MCF 10A (cell line): ENCODE measurements around the gene CCDC106. TPM values are rescaled to one million over a fixed set of nuclear protein-coding genes. Genes with fewer than 3 reads are reported as not detected.

Experiments used
- Bru-seq: library from RNA; stranded (reverse); fragments of 400-500 nt; gene quantifications from one replicate; lab custom pipeline; 2021; lab: Mats Ljungman, UMichigan
- BruChase-seq, 2 experiments: library from RNA; stranded (reverse); fragments of 400-500 nt; gene quantifications; one replicate each; lab custom pipeline; 2021; lab: Mats Ljungman, UMichigan
- BruUV-seq: library from RNA; stranded (reverse); fragments of 400-500 nt; replicated peaks from 2 replicates; lab custom pipeline; 2021; lab: Mats Ljungman, UMichigan
- CTCF ChIA-PET: fragments of 300-600 bp; sonication (Branson Sonifier 250); formaldehyde crosslinking; extraction: SDS; loops from one replicate; lab custom pipeline; 2021; ENCODE audit warnings: antibody characterized with exemption, inconsistent platforms; lab: Yijun Ruan, JAX
- POLR2A ChIA-PET: fragments of 300-600, 350-650 bp; sonication (Branson Sonifier 250); formaldehyde crosslinking; extraction: SDS; loops from one replicate; lab custom pipeline; 2020; ENCODE audit warnings: antibody characterized with exemption, inconsistent platforms; lab: Yijun Ruan, JAX
- DNase-seq: peaks from one replicate; pipeline ENCODE4 v3.0.0-alpha.2; 2018; ENCODE audit not compliant: unreplicated experiment
- H3K27ac Mint-ChIP-seq: one replicate; pipeline ENCODE4 v1.8.0; 2022; ENCODE audit warnings: mild to moderate bottlenecking, low read depth, mixed read lengths; ENCODE audit not compliant: unreplicated experiment
- H3K27me3 Mint-ChIP-seq: one replicate; pipeline ENCODE4 v1.8.0; 2022; ENCODE audit warnings: mixed read lengths; ENCODE audit not compliant: insufficient read depth, unreplicated experiment
- H3K36me3 Mint-ChIP-seq: one replicate; pipeline ENCODE4 v1.8.0; 2022; ENCODE audit warnings: mild to moderate bottlenecking, moderate library complexity, mixed read lengths; ENCODE audit not compliant: insufficient read depth, unreplicated experiment
- H3K4me1 Mint-ChIP-seq: one replicate; pipeline ENCODE4 v1.8.0; 2022; ENCODE audit warnings: mixed read lengths; ENCODE audit not compliant: insufficient read depth, unreplicated experiment
- H3K4me3 Mint-ChIP-seq: one replicate; pipeline ENCODE4 v1.8.0; 2022; ENCODE audit warnings: mild to moderate bottlenecking, moderate library complexity, mixed read lengths; ENCODE audit not compliant: unreplicated experiment
- H3K9me3 Mint-ChIP-seq: one replicate; pipeline ENCODE4 v1.8.0; 2022; ENCODE audit warnings: mixed read lengths; ENCODE audit not compliant: unreplicated experiment
- intact Hi-C: fragments of 100-400 bp; cut with micrococcal nuclease; formaldehyde crosslinking; loops from 2 replicates; pipeline ENCODE4 v1.14.1; 2022
- long read RNA-seq: library from polyadenylated mRNA; stranded (forward); transcript quantifications from one replicate; pipeline ENCODE4 v2.0.0, GENCODE V29; 2022
- total RNA-seq: library from RNA; stranded (reverse); gene quantifications from 2 replicates; pipeline ENCODE4 v1.2.3, GENCODE V29; 2022
- TF ChIP-seq, protein P1 (sequence below): fragments of 200-600 bp; IDR thresholded peaks from one replicate; pipeline ENCODE4 v1.8.0; 2022; ENCODE audit warnings: antibody characterized with exemption, mild to moderate bottlenecking; ENCODE audit not compliant: unreplicated experiment

CCDC106 gene
- 2.3 and 2.5 TPM in 2 replicates for total RNA-seq
- Bru-seq, nascent RNA: percentile 21 among the genes with signal in this experiment
- BruChase-seq, experiment 1, labeled RNA remaining after a 6-hour chase: percentile 38 among the genes with signal in this experiment
- percentile 37 among the genes with signal in this experiment for BruChase-seq, experiment 2, labeled RNA remaining after a 2-hour chase
- long read RNA-seq, partial matches to known transcripts: 0 of 1 reads
- long read RNA-seq, other reads (novel, unspliced or antisense): 0 of 1 reads

DNA sequence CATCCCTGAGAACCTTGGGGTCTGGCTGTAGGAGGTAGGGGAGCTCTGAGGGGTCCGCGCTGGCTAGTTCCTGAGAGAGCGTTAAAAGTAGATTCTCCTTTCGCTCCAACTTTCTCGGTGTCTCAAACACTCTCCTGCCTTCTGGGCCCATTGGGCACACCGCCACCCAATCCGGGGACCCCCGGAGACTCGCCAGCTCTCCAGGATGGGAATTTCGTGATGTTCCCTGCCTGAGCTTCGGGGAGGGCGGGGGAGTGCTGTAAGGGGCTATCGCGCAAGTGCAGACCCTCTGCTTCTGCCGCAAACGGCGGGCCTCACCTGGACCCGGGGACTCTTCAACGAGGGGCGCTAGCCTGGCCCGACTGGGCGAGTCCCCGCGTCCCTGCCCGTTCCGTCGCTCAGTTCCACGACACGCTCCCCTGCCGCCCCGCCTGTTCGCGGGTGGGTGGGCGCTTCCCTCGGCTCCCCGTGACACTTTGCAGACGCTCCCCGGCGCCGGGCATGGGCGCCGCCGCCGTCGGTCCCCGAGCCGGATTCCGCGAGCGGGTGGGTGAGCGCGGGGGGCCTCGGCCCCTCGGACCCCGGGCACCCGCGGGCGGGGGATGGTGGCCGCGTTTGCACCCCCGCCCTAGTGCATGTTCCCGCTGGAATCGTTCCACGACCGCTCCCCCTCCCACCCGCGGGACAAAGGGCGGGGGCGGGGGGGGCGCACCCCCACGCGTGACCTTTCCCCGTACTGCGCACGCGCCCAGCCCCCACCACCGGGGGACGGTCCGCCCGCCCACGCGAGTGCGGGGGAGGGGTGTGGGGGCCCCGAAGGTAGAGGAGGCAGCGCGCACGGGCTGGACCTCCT is at the start of gene CCDC106:
Gene CCDC106, plus strand, starts transcription at position 481 of the 853 bp plus-strand sequence. CDS start 835 bp downstream, outside the sequence.
- Mint-ChIP-seq H3K9me3 (no peaks in the 10 kb centered on the region), H3K27me3 (no peaks in the 10 kb centered on the region), H3K4me1 (peaks cover 12% of the 10 kb centered on the region), H3K27ac (no peak within 1 kb of the TSS), H3K4me3 (peak within 1 kb of the TSS; percentile 60), H3K36me3 (peaks cover 48% of the 10 kb centered on the region)
- DNase-seq: no peak
- no TSS peak for BruUV-seq
- intact Hi-C loops: no loop called here
- ChIA-PET POLR2A (interaction anchor here (0.6 to 1.8 kb wide), 9 partner anchors 9 to 1459 kb away, joined by 3 to 7 read pairs (median 3); partner anchors contain the start of genes MBOAT7 and UBE2S), CTCF (interaction anchor here (0.6 to 3.6 kb wide), 7 partner anchors 9 to 1111 kb away, joined by 3 to 25 read pairs (median 4); no protein-coding TSS in a partner anchor)
- TF ChIP-seq, protein P1, sequence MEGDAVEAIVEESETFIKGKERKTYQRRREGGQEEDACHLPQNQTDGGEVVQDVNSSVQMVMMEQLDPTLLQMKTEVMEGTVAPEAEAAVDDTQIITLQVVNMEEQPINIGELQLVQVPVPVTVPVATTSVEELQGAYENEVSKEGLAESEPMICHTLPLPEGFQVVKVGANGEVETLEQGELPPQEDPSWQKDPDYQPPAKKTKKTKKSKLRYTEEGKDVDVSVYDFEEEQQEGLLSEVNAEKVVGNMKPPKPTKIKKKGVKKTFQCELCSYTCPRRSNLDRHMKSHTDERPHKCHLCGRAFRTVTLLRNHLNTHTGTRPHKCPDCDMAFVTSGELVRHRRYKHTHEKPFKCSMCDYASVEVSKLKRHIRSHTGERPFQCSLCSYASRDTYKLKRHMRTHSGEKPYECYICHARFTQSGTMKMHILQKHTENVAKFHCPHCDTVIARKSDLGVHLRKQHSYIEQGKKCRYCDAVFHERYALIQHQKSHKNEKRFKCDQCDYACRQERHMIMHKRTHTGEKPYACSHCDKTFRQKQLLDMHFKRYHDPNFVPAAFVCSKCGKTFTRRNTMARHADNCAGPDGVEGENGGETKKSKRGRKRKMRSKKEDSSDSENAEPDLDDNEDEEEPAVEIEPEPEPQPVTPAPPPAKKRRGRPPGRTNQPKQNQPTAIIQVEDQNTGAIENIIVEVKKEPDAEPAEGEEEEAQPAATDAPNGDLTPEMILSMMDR: no peak

DNA sequence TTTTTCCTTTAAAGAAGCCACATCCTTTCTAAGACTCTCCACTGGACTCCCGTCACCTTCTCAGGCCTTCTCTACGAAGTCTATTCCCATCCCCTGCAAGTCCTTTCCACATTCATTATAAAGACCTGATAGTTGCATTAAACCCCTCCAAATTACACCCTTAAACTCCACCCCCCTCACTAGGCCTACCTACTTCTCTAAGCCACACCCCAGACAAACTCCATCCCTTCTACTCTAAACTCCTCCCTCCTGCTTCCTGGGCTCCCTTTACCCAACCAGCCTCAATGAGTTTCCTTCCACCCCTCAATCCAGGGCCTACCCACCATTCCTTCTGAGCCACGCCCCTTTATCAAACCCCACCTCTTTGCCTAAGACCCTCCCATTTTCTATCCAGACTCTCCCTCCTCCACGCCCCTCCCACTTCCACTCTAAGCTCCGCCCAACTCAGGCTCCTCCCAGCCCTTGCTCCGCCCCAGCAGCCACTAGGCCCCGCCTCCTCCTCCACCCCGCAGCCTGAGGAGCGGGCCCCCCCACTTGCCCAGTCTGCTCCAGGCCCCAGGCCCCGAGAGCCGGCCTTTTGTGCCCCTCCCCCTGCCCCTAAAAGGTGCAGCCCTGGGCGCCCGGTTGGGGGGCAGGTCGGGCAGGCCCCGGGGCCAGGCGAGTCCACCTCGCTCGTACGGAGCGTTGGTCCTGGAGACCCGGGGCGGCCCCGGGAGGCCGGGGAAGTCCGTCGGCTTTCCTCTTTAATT is 49.1 kb upstream of the CCDC106 start:
- Mint-ChIP-seq H3K9me3 (no peaks in the 10 kb centered on the region), H3K27ac (peak overlapping the region; percentile 99), H3K4me1 (peaks cover 34% of the 10 kb centered on the region), H3K36me3 (peaks cover 31% of the 10 kb centered on the region), H3K27me3 (no peaks in the 10 kb centered on the region), H3K4me3 (peak overlapping the region; percentile 97)
- BruUV-seq: no TSS peak
- ChIA-PET CTCF (interaction anchor here (0.6 to 1.2 kb wide), 4 partner anchors 9 to 86 kb away, joined by 3 to 4 read pairs (median 4); no protein-coding TSS in a partner anchor), POLR2A (interaction anchor here (0.6 to 2.6 kb wide), 23 partner anchors 9 to 1399 kb away, joined by 3 to 26 read pairs (median 5); partner anchors contain the start of genes NAT14, PPP1R12C, PPP6R1 and RDH13)
- peak; percentile 96 for DNase-seq
- TF ChIP-seq, protein P1: no peak
- intact Hi-C loops: loop anchor here (1.0 kb wide), 2 partner anchors 43 to 340 kb away; partner anchors contain the start of gene PPP6R1

DNA sequence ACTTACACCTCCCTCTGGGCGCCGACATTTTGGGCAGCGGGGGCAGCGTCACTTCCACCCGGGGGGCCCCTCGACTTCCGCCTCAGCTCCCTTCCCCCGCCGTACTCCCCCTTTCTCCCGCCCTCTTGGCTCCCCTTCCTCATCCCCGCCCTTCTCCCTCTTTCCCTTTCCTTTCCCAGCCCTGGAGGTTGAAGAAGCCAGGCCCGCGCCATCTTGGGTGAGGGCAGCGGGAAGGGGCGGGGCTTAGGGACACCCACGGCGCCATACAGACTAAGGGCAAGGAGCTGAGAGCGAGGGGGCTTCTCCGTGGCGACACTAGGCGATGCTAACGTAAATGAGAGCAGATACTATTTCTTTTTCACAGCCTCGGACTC is 48.6 kb upstream of the CCDC106 start, which contains the start of gene FIZ1:
Gene FIZ1, minus strand, starts transcription at position 50 of the 374 bp plus-strand sequence. CDS start 1,652 bp downstream, outside the sequence.
- peak within 1 kb of the TSS; percentile 97 for H3K4me3 Mint-ChIP-seq

More for the DNA sequence above, 48.6 kb upstream of the CCDC106 start, which contains the start of gene FIZ1:
- Mint-ChIP-seq H3K4me1 (peaks cover 36% of the 10 kb centered on the region), H3K27ac (peak within 1 kb of the TSS; percentile 99), H3K27me3 (no peaks in the 10 kb centered on the region), H3K9me3 (no peaks in the 10 kb centered on the region), H3K36me3 (peaks cover 30% of the 10 kb centered on the region)
- no TSS peak for BruUV-seq
- ChIA-PET POLR2A (interaction anchor here (0.6 to 2.6 kb wide), 24 partner anchors 9 to 1399 kb away, joined by 3 to 26 read pairs (median 5); partner anchors contain the start of genes NAT14, PPP1R12C, PPP6R1 and RDH13), CTCF (interaction anchor here (0.5 to 1.2 kb wide), 4 partner anchors 10 to 174 kb away, joined by 3 to 4 read pairs (median 4); no protein-coding TSS in a partner anchor)
- TF ChIP-seq, protein P1: no peak
- intact Hi-C loops: loop anchor here (1.0 kb wide), 2 partner anchors 43 to 340 kb away; partner anchors contain the start of gene PPP6R1
- peak; percentile 100 for DNase-seq
